SK-N-SH treated with all-trans-retinoic acid at 6 μM for 48 hours (cell line): ENCODE data around the gene TMEM237.

Source experiments
- ATAC-seq: fragments of 200-7000 bp; cut with Tn5 transposase; 3 replicates; pipeline ENCODE4 v1.9.1; 2020; ENCODE audit warnings: mild to moderate bottlenecking, moderate library complexity
- ARNTL ChIP-seq: fragments of 450-650 bp; formaldehyde crosslinking; IDR thresholded peaks from 2 replicates; pipeline ENCODE4 v1.5.0; 2020; ENCODE audit warnings: low read depth, mild to moderate bottlenecking, moderate library complexity, borderline replicate concordance
- CSDC2 ChIP-seq: fragments of 250-450 bp; sonication (Bioruptor Pico); IDR thresholded peaks from 2 replicates; pipeline ENCODE4 v1.5.0; 2020; ENCODE audit warnings: mild to moderate bottlenecking, moderate library complexity
- CSRNP3 ChIP-seq: fragments of 250-450 bp; sonication (Bioruptor Pico); IDR thresholded peaks from 2 replicates; pipeline ENCODE4 v1.5.1; 2021; ENCODE audit warnings: mild to moderate bottlenecking, moderate library complexity
- GLIS3 ChIP-seq: fragments of 250-450 bp; sonication (Bioruptor Pico); IDR thresholded peaks from 2 replicates; pipeline ENCODE4 v1.5.0; 2020; ENCODE audit warnings: mild to moderate bottlenecking, moderate library complexity
- ISL1 ChIP-seq: fragments of 250-450 bp; sonication (Bioruptor Pico); IDR thresholded peaks from 2 replicates; pipeline ENCODE4 v2.1.2; 2022; ENCODE audit warnings: mild to moderate bottlenecking, moderate library complexity
- OSR1 ChIP-seq: fragments of 250-450 bp; sonication (Bioruptor Pico); IDR thresholded peaks from 2 replicates; pipeline ENCODE4 v1.8.0; 2022; ENCODE audit warnings: moderate library complexity, mild to moderate bottlenecking, inconsistent platforms
- POU6F1 ChIP-seq: fragments of 250-450 bp; sonication (Bioruptor Pico); IDR thresholded peaks from 2 replicates; pipeline ENCODE4 v1.8.0; 2021; ENCODE audit warnings: low read depth, mild to moderate bottlenecking, moderate library complexity, borderline replicate concordance
- PPARA ChIP-seq: fragments of 250-450 bp; sonication (Bioruptor Pico); IDR thresholded peaks from 2 replicates; pipeline ENCODE4 v1.5.0; 2020; ENCODE audit warnings: mild to moderate bottlenecking, borderline replicate concordance
- RARB ChIP-seq: fragments of 250-450 bp; sonication (Bioruptor Pico); IDR thresholded peaks from 2 replicates; pipeline ENCODE4 v1.8.0; 2021; ENCODE audit warnings: mild to moderate bottlenecking, moderate library complexity
- SNAI2 ChIP-seq: fragments of 250-450 bp; sonication (Bioruptor Pico); IDR thresholded peaks from 2 replicates; pipeline ENCODE4 v1.5.0; 2020; ENCODE audit warnings: mild to moderate bottlenecking, moderate library complexity
- TCF4 ChIP-seq: fragments of 250-450 bp; sonication (Bioruptor Pico); IDR thresholded peaks from 2 replicates; pipeline ENCODE4 v1.8.0; 2021; ENCODE audit warnings: mild to moderate bottlenecking, moderate library complexity, borderline replicate concordance
- TOX ChIP-seq: fragments of 250-450 bp; sonication (Bioruptor Pico); IDR thresholded peaks from 2 replicates; pipeline ENCODE4 v1.8.0; 2021; ENCODE audit warnings: mild to moderate bottlenecking, moderate library complexity, borderline replicate concordance
- TSHZ2 ChIP-seq: fragments of 250-450 bp; sonication (Bioruptor Pico); IDR thresholded peaks from 2 replicates; pipeline ENCODE4 v1.5.0; 2020; ENCODE audit warnings: mild to moderate bottlenecking, moderate library complexity
- ZC3H10 ChIP-seq: fragments of 250-450 bp; sonication (Bioruptor Pico); IDR thresholded peaks from 2 replicates; pipeline ENCODE4 v1.5.1; 2021; ENCODE audit warnings: mild to moderate bottlenecking, moderate library complexity
- ZNF8 ChIP-seq: fragments of 450-650 bp; formaldehyde crosslinking; IDR thresholded peaks from 2 replicates; pipeline ENCODE4 v1.5.0; 2020; ENCODE audit warnings: mild to moderate bottlenecking, moderate library complexity
- TF ChIP-seq, protein P1 (sequence below): fragments of 250-450 bp; sonication (Bioruptor Pico); IDR thresholded peaks from 2 replicates; pipeline ENCODE4 v1.5.1; 2020; ENCODE audit warnings: low read depth, mild to moderate bottlenecking, moderate library complexity

The TMEM237 gene

GRCh38 chr2:201639205-201639604, 4.1 kb downstream of the TMEM237 start:
- TF ChIP-seq, protein P1, sequence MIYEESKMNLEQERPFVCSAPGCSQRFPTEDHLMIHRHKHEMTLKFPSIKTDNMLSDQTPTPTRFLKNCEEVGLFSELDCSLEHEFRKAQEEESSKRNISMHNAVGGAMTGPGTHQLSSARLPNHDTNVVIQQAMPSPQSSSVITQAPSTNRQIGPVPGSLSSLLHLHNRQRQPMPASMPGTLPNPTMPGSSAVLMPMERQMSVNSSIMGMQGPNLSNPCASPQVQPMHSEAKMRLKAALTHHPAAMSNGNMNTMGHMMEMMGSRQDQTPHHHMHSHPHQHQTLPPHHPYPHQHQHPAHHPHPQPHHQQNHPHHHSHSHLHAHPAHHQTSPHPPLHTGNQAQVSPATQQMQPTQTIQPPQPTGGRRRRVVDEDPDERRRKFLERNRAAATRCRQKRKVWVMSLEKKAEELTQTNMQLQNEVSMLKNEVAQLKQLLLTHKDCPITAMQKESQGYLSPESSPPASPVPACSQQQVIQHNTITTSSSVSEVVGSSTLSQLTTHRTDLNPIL, result no peak
- TF ChIP-seq POU6F1 (CRISPR knock-in tag) (no peak), RARB (CRISPR knock-in tag) (no peak)
- no peak for ATAC-seq

- no peak; the same call in 2 of the 3 replicates for ATAC-seq
These were observed 5.0 kb downstream of the TMEM237 start for GRCh38 chr2:201638326-201638725.

DNA sequence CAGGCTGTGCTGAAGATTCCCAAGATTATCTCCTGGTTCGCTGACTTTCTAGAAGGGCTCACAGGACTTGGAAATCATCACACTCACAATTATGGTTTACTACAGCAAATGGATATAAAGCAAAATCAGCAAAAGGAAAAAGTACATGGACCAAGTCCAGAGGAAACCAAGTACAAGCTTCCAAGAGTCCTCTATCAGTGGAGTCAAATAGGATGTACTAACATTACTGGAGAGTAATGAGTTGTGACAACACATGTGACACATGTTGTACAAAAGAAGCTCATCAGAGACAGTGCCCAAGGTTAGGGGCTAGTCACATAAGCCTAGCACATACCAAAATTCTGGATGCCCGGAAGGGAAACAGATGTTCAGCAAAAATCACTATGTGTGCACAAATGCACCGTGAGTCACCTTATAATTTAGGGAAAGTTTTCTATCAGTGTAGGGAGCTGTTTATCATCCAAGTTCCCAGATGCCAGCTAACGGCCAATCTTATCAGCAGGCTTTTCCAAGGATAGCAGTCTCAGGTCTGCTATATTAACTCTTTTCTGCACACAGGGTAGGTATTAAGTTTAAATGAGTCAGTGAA, 9.5 kb downstream of the TMEM237 start:
- peak; percentile 73 for ATAC-seq
- TF ChIP-seq CSRNP3 (CRISPR knock-in tag) (no peak), TSHZ2 (CRISPR knock-in tag) (peak; percentile 73), ISL1 (CRISPR knock-in tag) (peak; percentile 67), ZC3H10 (CRISPR knock-in tag) (no peak), SNAI2 (peak; percentile 8; the same call in 1 of the 2 replicates), TOX (CRISPR knock-in tag) (no peak), GLIS3 (no peak), OSR1 (CRISPR knock-in tag) (no peak), ZNF8 (CRISPR knock-in tag) (no peak), TCF4 (peak; percentile 70; the same call in 1 of the 2 replicates), PPARA (CRISPR knock-in tag) (no peak)
- TF ChIP-seq, protein P1, result 0 out of 2 replicates have a peak, but pooled peaks have one; percentile 35
- TF ChIP-seq, all 23 proteins: peak for 5

More at GRCh38 chr2:201638326-201638725, 5.0 kb downstream of the TMEM237 start:
- no peak for TF ChIP-seq CSDC2 (CRISPR knock-in tag)
- no peak for TF ChIP-seq TSHZ2 (CRISPR knock-in tag)
- TF ChIP-seq, protein P1, result no peak
- TF ChIP-seq ARNTL (CRISPR knock-in tag), result no peak
- no peak for TF ChIP-seq GLIS3
